HepG2 (cell line): ENCODE measurements around the gene TBX19. TPM values are rescaled to one million over a fixed set of nuclear protein-coding genes. Genes with fewer than 3 reads are reported as not detected.

Experiments
- ATAC-seq: fragments of 200-7000 bp; cut with Tn5 transposase; 3 replicates; pipeline ENCODE4 v1.9.1; 2020; ENCODE audit warnings: mild to moderate bottlenecking, moderate library complexity
- BruUV-seq: library from RNA; stranded (reverse); fragments of 400-500 nt; replicated peaks from 2 replicates; lab custom pipeline; 2021; lab: Mats Ljungman, UMichigan
- CTCF ChIA-PET: fragments of 300-600 bp; formaldehyde crosslinking; extraction: SDS; loops from one replicate; lab custom pipeline; 2021; ENCODE audit warnings: low total read pairs, inconsistent platforms, low intra/inter-chr PET ratio; lab: Yijun Ruan, JAX
- POLR2A ChIA-PET: fragments of 350-600 bp; sonication (Branson Sonifier 250); formaldehyde crosslinking; loops from one replicate; lab custom pipeline; 2020; ENCODE audit warnings: antibody characterized with exemption, inconsistent platforms; lab: Yijun Ruan, JAX
- DNase-seq: peaks from one replicate; pipeline ENCODE4 v3.0.0-alpha.2; 2015; ENCODE audit warnings: low spot score
- FAIRE-seq: peaks from 3 replicates; lab custom pipeline; 2011; peaks lifted over from hg19 to GRCh38; lab: Jason Lieb, UNC
- H2AFZ ChIP-seq: one replicate; pipeline ENCODE4 v1.6.1; 2011; ENCODE audit warnings: low read length, inconsistent platforms
- H3K27ac ChIP-seq: fragments of 300-600 bp; 3 replicates; pipeline ENCODE4 v1.8.0; 2011; ENCODE audit warnings: mixed run types, mild to moderate bottlenecking, mixed read lengths, low read length, inconsistent platforms; ENCODE audit not compliant: insufficient read depth; ENCODE audit errors: extremely low read length
- H3K27me3 ChIP-seq, 2 experiments: fragments of 200-600 bp in 1 of 2; 2 replicates in 1 of 2; 3 replicates in 1 of 2; pipeline versions ENCODE4 v1.6.0 to v1.8.0; 2011; ENCODE audit warnings: low read length in 2 of 2, mild to moderate bottlenecking in 2 of 2, moderate library complexity in 2 of 2, inconsistent platforms in 1 of 2; ENCODE audit not compliant: insufficient read depth in 2 of 2, control insufficient read depth in 1 of 2
- H3K36me3 ChIP-seq, 2 experiments: fragments of 200-600 bp in 1 of 2; replicated peaks in 1 of 2; 2 replicates in 1 of 2; 3 replicates in 1 of 2; pipeline versions ENCODE4 v1.5.1 to v1.8.0; 2011; ENCODE audit warnings: low read length in 2 of 2, inconsistent platforms in 1 of 2; ENCODE audit not compliant: insufficient read depth in 2 of 2, control insufficient read depth in 1 of 2
- H3K4me1 ChIP-seq: 2 replicates; pipeline ENCODE4 v1.5.1; 2012; ENCODE audit warnings: low read length, inconsistent platforms; ENCODE audit not compliant: insufficient read depth
- H3K4me2 ChIP-seq: 2 replicates; pipeline ENCODE4 v1.6.0; 2011; ENCODE audit warnings: low read depth, low read length, inconsistent platforms
- H3K4me3 ChIP-seq, 3 experiments: fragments of 200-600 bp in 1 of 3; sonication (generic), shearing (Covaris generic) in 1 of 3; replicated peaks in 1 of 3; 2 replicates each; pipeline ENCODE4 v1.5.1; 2011 to 2016; ENCODE audit warnings: low read length in 3 of 3, inconsistent platforms in 2 of 3, low read depth in 2 of 3, mild to moderate bottlenecking in 2 of 3, control low read depth in 1 of 3, mixed read lengths in 1 of 3; ENCODE audit not compliant: insufficient read depth in 1 of 3
- H3K79me2 ChIP-seq: one replicate; pipeline ENCODE4 v1.6.1; 2011; ENCODE audit warnings: low read length, inconsistent platforms; ENCODE audit not compliant: insufficient read depth
- H3K9ac ChIP-seq: 2 replicates; pipeline ENCODE4 v1.6.0; 2011; ENCODE audit warnings: mild to moderate bottlenecking, low read depth, low read length, inconsistent platforms; ENCODE audit not compliant: insufficient read depth
- H3K9me3 ChIP-seq: 2 replicates; pipeline ENCODE4 v1.5.1; 2012; ENCODE audit warnings: mild to moderate bottlenecking, low read length
- H4K20me1 ChIP-seq: 2 replicates; pipeline ENCODE4 v1.6.0; 2011; ENCODE audit warnings: inconsistent platforms, mild to moderate bottlenecking, low read length, moderate library complexity; ENCODE audit not compliant: insufficient read depth
- CREB1 ChIP-seq, 2 experiments: fragments of 450-650 bp in 1 of 2; IDR thresholded peaks; 2 replicates each; pipeline ENCODE4 v1.6.1; 2016 to 2017; ENCODE audit warnings: control low read depth in 1 of 2, mild to moderate bottlenecking in 1 of 2, missing compliant biosample characterization in 1 of 2, missing genetic modification characterization in 1 of 2
- FUBP1 ChIP-seq: sonication (generic); formaldehyde crosslinking; IDR thresholded peaks from 2 replicates; pipeline ENCODE4 v1.5.1; 2020; ENCODE audit warnings: missing genetic modification reagents, mild to moderate bottlenecking, borderline replicate concordance
- IRF1 ChIP-seq: sonication (generic); formaldehyde crosslinking; IDR thresholded peaks from 2 replicates; pipeline ENCODE4 v1.4.0; 2020; ENCODE audit warnings: low read depth, mild to moderate bottlenecking, missing genetic modification reagents
- WGBS: methylation state at CpG from one replicate; pipeline ENCODE4 v1.1.6; 2017; ENCODE audit warnings: low lambda C conversion rate; 5-methylcytosine and 5-hydroxymethylcytosine counted together
- in situ Hi-C: cut with HindIII; loops from 2 replicates; pipeline ENCODE4 v1.10.0; 2017; ENCODE audit warnings: low pct_unique_long_range_greater_than_20kb; ENCODE audit not compliant: extremely low pct_ligation_motif_present
- intact Hi-C: fragments of 100-400 bp; cut with micrococcal nuclease; formaldehyde crosslinking; loops from one replicate; pipeline ENCODE4 v1.10.0; 2022; ENCODE audit not compliant: unreplicated experiment
- polyA plus RNA-seq, 8 experiments: library from polyadenylated mRNA; depleted of rRNA in 3 of 8; stranded (reverse) in 7 of 8; unstranded in 1 of 8; fragments of >200 nt; fragmentation: Illumina TruSeq in 4 of 8; extraction: Trizol in 4 of 8; gene quantifications; 2 replicates each; pipeline versions ENCODE4 v1.2.1 to v1.2.3, GENCODE V29; 2011 to 2016; ENCODE audit warnings: low read depth in 4 of 8, missing spikeins in 1 of 8, mixed read lengths in 1 of 8; ENCODE audit not compliant: insufficient read depth in 1 of 8
- total RNA-seq, 5 experiments: library from RNA; depleted of rRNA; stranded (reverse); fragments of >200 nt; fragmentation: Illumina TruSeq; extraction: Trizol; gene quantifications; 2 replicates each; pipeline ENCODE4 v1.2.3, GENCODE V29; 2016; ENCODE audit warnings: low read depth in 1 of 5

The TBX19 gene
- total and polyA plus RNA-seq, 2 of the 13 experiments (the other 11 are each of a cell fraction or from before 2014, with no cell fraction given), result 0.31 to 1.4 TPM

- no peak for TF ChIP-seq IRF1 (CRISPR knock-in tag)
These were observed 24.2 kb downstream of the TBX19 start (continued) for GRCh38 chr1:168304865-168305264.

GRCh38 chr1:168312718-168313604 lies 32.3 kb downstream of the TBX19 start:
- Histone ChIP-seq H3K4me1 (no peaks in the 10 kb centered on the region), H3K4me2 (no peak overlapping the region), H4K20me1 (no peaks in the 10 kb centered on the region), H3K9me3 (no peaks in the 10 kb centered on the region), H3K27me3 (no peaks in the 10 kb centered on the region), H3K36me3 (no peaks in the 10 kb centered on the region), H3K4me3 (no peak overlapping the region), H3K27ac (no peak overlapping the region), H3K79me2 (no peaks in the 10 kb centered on the region), H2AFZ (no peak overlapping the region), H3K9ac (no peak overlapping the region)
- CTCF ChIA-PET, result no interaction called here
- no peak for DNase-seq
- in situ Hi-C loops, result no loop called here
- no peak for ATAC-seq
- FAIRE-seq, result no peak
- no TSS peak for BruUV-seq
- 74% methylated on average over 9 of the region's 12 CpGs for WGBS
- POLR2A ChIA-PET, result no interaction called here
- TF ChIP-seq CREB1 (IDR thresholded peaks at IDR 0.05) (no peak), CREB1 (CRISPR knock-in tag; IDR thresholded peaks at IDR 0.05) (no peak), FUBP1 (no peak)
- intact Hi-C loops, result no loop called here
